K562 (cell line): ENCODE measurements around the gene KRT76. TPM values are rescaled to one million over a fixed set of nuclear protein-coding genes. Genes with fewer than 3 reads are reported as not detected.

ENCODE experiments used
- ATAC-seq: fragments of 200-7000 bp; cut with Tn5 transposase; 3 replicates; pipeline ENCODE4 v1.9.1; 2020; ENCODE audit warnings: moderate library complexity
- BruUV-seq: library from RNA; stranded (reverse); fragments of 400-500 nt; replicated peaks from 2 replicates; lab custom pipeline; 2021; lab: Mats Ljungman, UMichigan
- CTCF ChIA-PET: fragments of 300-600 bp; formaldehyde crosslinking; extraction: SDS; loops from one replicate; lab custom pipeline; 2021; ENCODE audit warnings: low intra/inter-chr PET ratio; lab: Yijun Ruan, JAX
- POLR2A ChIA-PET: fragments of 300-600, 350-650 bp; sonication (Branson Sonifier 250); formaldehyde crosslinking; extraction: SDS; loops from one replicate; lab custom pipeline; 2021; ENCODE audit warnings: antibody characterized with exemption, inconsistent platforms; lab: Yijun Ruan, JAX
- DNase-seq, 4 experiments: peaks; one replicate each; pipeline versions ENCODE4 v3.0.0 to v3.0.0-alpha.2; 2011 to 2018; ENCODE audit warnings: low spot score in 3 of 4, mixed read lengths in 3 of 4; ENCODE audit errors: extremely low read depth in 1 of 4
- FAIRE-seq: peaks from 2 replicates; lab custom pipeline; 2011; peaks lifted over from hg19 to GRCh38; lab: Jason Lieb, UNC
- H2AFZ ChIP-seq: 2 replicates; pipeline ENCODE4 v1.6.0; 2011; ENCODE audit warnings: low read depth, low read length, control low read depth, inconsistent platforms
- H3K27ac ChIP-seq: fragments of 200-600 bp; 3 replicates; pipeline ENCODE4 v1.8.0; 2011; ENCODE audit warnings: low read depth, mild to moderate bottlenecking, control low read depth, inconsistent platforms, low read length, moderate library complexity, mixed read lengths; ENCODE audit errors: extremely low read depth
- H3K27me3 ChIP-seq, 2 experiments: fragments of 300-600 bp in 1 of 2; 2 replicates in 1 of 2; 3 replicates in 1 of 2; pipeline versions ENCODE4 v1.6.0 to v1.8.0; 2011; ENCODE audit warnings: inconsistent platforms in 2 of 2, low read length in 2 of 2, mild to moderate bottlenecking in 1 of 2, mixed read lengths in 1 of 2, moderate library complexity in 1 of 2; ENCODE audit not compliant: control insufficient read depth in 2 of 2, insufficient read depth in 2 of 2
- H3K36me3 ChIP-seq: fragments of 300-600 bp; 3 replicates; pipeline ENCODE4 v1.8.0; 2011; ENCODE audit warnings: mild to moderate bottlenecking, low read length, inconsistent platforms; ENCODE audit not compliant: control insufficient read depth, insufficient read depth
- H3K4me1 ChIP-seq, 2 experiments: fragments of 200-600 bp in 1 of 2; replicated peaks in 1 of 2; 2 replicates in 1 of 2; 3 replicates in 1 of 2; pipeline versions ENCODE4 v1.5.1 to v1.8.0; 2011; ENCODE audit warnings: inconsistent platforms in 2 of 2, low read length in 2 of 2, mild to moderate bottlenecking in 1 of 2, mixed read lengths in 1 of 2, moderate library complexity in 1 of 2; ENCODE audit not compliant: control insufficient read depth in 2 of 2, insufficient read depth in 2 of 2
- H3K4me2 ChIP-seq: 2 replicates; pipeline ENCODE4 v1.6.1; 2011; ENCODE audit warnings: low read length, control low read depth, inconsistent platforms, mixed read lengths; ENCODE audit not compliant: insufficient read depth
- H3K4me3 ChIP-seq: fragments of 200-600 bp; sonication (generic), shearing (Covaris generic); 2 replicates; pipeline ENCODE4 v1.5.1; 2016; ENCODE audit warnings: control low read depth, inconsistent platforms
- H3K79me2 ChIP-seq: fragments of 200-600 bp; 3 replicates; pipeline ENCODE4 v1.8.0; 2011; ENCODE audit warnings: low read length, inconsistent platforms; ENCODE audit not compliant: control insufficient read depth, insufficient read depth
- H3K9ac ChIP-seq, 2 experiments: 2 replicates each; pipeline versions ENCODE4 v1.6.0 to v1.6.1; 2011; ENCODE audit warnings: low read depth in 2 of 2, low read length in 2 of 2, control low read depth in 1 of 2, inconsistent platforms in 1 of 2, mild to moderate bottlenecking in 1 of 2, mixed read lengths in 1 of 2; ENCODE audit not compliant: insufficient read depth in 1 of 2
- H3K9me1 ChIP-seq: one replicate; pipeline ENCODE4 v1.6.0; 2011; ENCODE audit warnings: inconsistent platforms, mild to moderate bottlenecking, low read length, moderate library complexity; ENCODE audit not compliant: control insufficient read depth, insufficient read depth
- H3K9me3 ChIP-seq: replicated peaks from 2 replicates; pipeline ENCODE4 v1.5.1; 2011; ENCODE audit warnings: low read depth, low read length, inconsistent platforms; ENCODE audit not compliant: control insufficient read depth, insufficient read depth
- H4K20me1 ChIP-seq: replicated peaks from 2 replicates; pipeline ENCODE4 v1.6.1; 2011; ENCODE audit warnings: low read length, inconsistent platforms, mixed read lengths; ENCODE audit not compliant: control insufficient read depth, insufficient read depth
- ATF6 ChIP-seq: sonication (generic); formaldehyde crosslinking; IDR thresholded peaks from 2 replicates; pipeline ENCODE4 v1.4.0; 2020; ENCODE audit warnings: mild to moderate bottlenecking, missing genetic modification reagents
- CBX1 ChIP-seq: sonication (generic); IDR thresholded peaks from 2 replicates; pipeline ENCODE4 v1.6.1; 2016; ENCODE audit warnings: antibody characterized with exemption, low read depth, mild to moderate bottlenecking
- TAL1 ChIP-seq: fragments of 450-650 bp; IDR thresholded peaks from 2 replicates; pipeline ENCODE4 v1.6.1; 2016; ENCODE audit warnings: mild to moderate bottlenecking
- ZNF436 ChIP-seq: fragments of 250-450, 450-650 bp; sonication (Bioruptor Pico); formaldehyde crosslinking; IDR thresholded peaks from 2 replicates; pipeline ENCODE4 v1.7.0; 2020; ENCODE audit warnings: mild to moderate bottlenecking
- in situ Hi-C: fragments of 300-500 bp; cut with MboI; formaldehyde crosslinking; loops from 4 replicates; pipeline ENCODE4 v1.15.0; 2018; ENCODE audit warnings: inconsistent platforms, mixed read lengths
- intact Hi-C: fragments of 100-400 bp; cut with micrococcal nuclease; formaldehyde crosslinking; loops from 2 replicates; pipeline ENCODE4 v1.14.2; 2022
- polyA plus RNA-seq, 8 experiments: library from polyadenylated mRNA; depleted of rRNA in 4 of 8; stranded (reverse) in 5 of 8; unstranded in 3 of 8; fragments of >200 nt; fragmentation: Nextera tagmentation in 2 of 8; fragmentation: Illumina TruSeq in 1 of 8; extraction: Ambion mirVana in 2 of 8; extraction: Trizol in 1 of 8; gene quantifications; 2 replicates each; pipeline versions ENCODE4 v1.2.1 to v1.2.3, GENCODE V29; 2011 to 2014; ENCODE audit warnings: inconsistent platforms in 1 of 8, missing spikeins in 1 of 8
- total RNA-seq, 7 experiments: library from RNA; depleted of rRNA in 6 of 7; stranded (reverse); fragments of >200 nt in 6 of 7; fragmentation: Illumina TruSeq in 2 of 7; extraction: Trizol in 2 of 7; gene quantifications; 2 replicates each; pipeline versions ENCODE4 v1.2.1 to v1.2.3, GENCODE V29; 2011 to 2021; ENCODE audit warnings: low replicate concordance in 1 of 7

The KRT76 gene
- total and polyA plus RNA-seq, 9 of the 15 experiments (the other 6 are each of a cell fraction or from before 2014, with no cell fraction given): not detected

GRCh38 chr12:52755533-52755932, 21.6 kb downstream of the KRT76 start (continued):
- TF ChIP-seq ATF6 (CRISPR knock-in tag): no peak
- TF ChIP-seq ZNF436 (CRISPR knock-in tag): no peak
- no peak for TF ChIP-seq CBX1

GRCh38 chr12:52754135-52754534, 23.0 kb downstream of the KRT76 start:
- Histone ChIP-seq H3K4me1 (no peaks in the 10 kb centered on the region), H4K20me1 (no peaks in the 10 kb centered on the region), H3K4me3 (no peak overlapping the region), H3K27me3 (no peaks in the 10 kb centered on the region; a peak in 1 of 5 replicates), H3K9ac (no peak overlapping the region), H3K4me2 (no peak overlapping the region), H3K79me2 (no peaks in the 10 kb centered on the region), H3K9me1 (no peaks in the 10 kb centered on the region), H3K36me3 (no peaks in the 10 kb centered on the region), H2AFZ (no peak overlapping the region), H3K27ac (no peak overlapping the region), H3K9me3 (no peaks in the 10 kb centered on the region)
- FAIRE-seq (no peak), ATAC-seq (no peak), DNase-seq (no peak)
- POLR2A ChIA-PET: interaction anchor here (0.6 kb wide), 1 partner anchor 20 kb away, joined by 3 read pairs; no protein-coding TSS in a partner anchor
- intact Hi-C loops (no loop called here), in situ Hi-C loops (no loop called here)
- CTCF ChIA-PET: no interaction called here
- no TSS peak for BruUV-seq
- no peak for TF ChIP-seq TAL1
